ENCODE data around the gene NRP1. TPM values are rescaled to one million over a fixed set of nuclear protein-coding genes. Genes with fewer than 3 reads are reported as not detected.

The NRP1 gene
- polyA plus RNA-seq, 2 of the 4 experiments (the other 2 are of a cell fraction) = 121 to 259 TPM

DNA sequence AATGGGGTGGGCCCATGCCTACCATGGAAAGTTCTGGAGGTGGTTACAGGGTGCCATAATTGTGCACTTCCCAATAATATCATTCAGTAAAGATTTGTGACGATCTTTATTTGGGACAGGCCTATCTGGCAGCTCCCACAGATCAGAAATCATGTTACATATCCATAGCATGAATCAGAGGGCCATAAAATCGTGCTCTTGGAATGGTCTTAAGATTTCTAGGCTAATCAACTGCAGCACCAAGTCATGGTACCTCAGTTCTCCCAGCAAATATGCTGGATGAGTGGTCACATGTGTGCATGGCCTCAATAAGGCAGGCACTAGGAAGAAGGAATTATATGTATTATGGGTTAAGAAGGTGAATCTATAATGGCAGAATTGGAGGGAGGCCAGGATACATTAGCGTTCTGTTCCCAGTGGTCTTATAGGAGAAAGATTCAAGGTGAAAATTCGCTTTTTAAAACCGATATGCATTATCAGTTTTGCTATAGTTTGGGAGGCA lies 134.7 kb downstream of the NRP1 start:
- ChIA-PET CTCF (interaction anchor here (0.6 kb wide), 1 partner anchor 90 kb away, joined by 3 read pairs; no protein-coding TSS in a partner anchor), POLR2A (no interaction called here)
- no peak overlapping the region for H3K4me3 ChIP-seq
- no peaks in the 10 kb centered on the region for H3K9me3 ChIP-seq
- no peak for ATAC-seq
- no peak overlapping the region for H3K4me2 ChIP-seq
- WGBS (ENCODE audit: missing lambda C conversion rate) = 80% methylated on average over 5 of the region's 5 CpGs
- TF ChIP-seq ZFP36 (IDR thresholded peaks at IDR 0.05; ENCODE audit: borderline replicate concordance, partially characterized antibody) (no peak), HEYL (CRISPR knock-in tag; IDR thresholded peaks at IDR 0.05) (no peak), CHD2 (IDR thresholded peaks at IDR 0.05; ENCODE audit: low read length, partially characterized antibody) (no peak), EHMT2 (IDR thresholded peaks at IDR 0.05; ENCODE audit: low read depth) (no peak), CBX8 (IDR thresholded peaks at IDR 0.05) (no peak), KDM5A (IDR thresholded peaks at IDR 0.05) (no peak), CHD4 (IDR thresholded peaks at IDR 0.05; ENCODE audit: borderline replicate concordance) (no peak), HDAC2 (IDR thresholded peaks at IDR 0.05) (no peak), EHF (CRISPR knock-in tag; IDR thresholded peaks at IDR 0.05) (no peak)
- no peak for DNase-seq (ENCODE audit: low read depth in 1 of 2, low spot score in 1 of 2)
- FAIRE-seq = no peak
- H3K4me1 ChIP-seq = peaks cover 62% of the 10 kb centered on the region
- H3K27ac ChIP-seq = peak overlapping the region; percentile 2 to 82; a peak in 3 of 6 replicates

DNA sequence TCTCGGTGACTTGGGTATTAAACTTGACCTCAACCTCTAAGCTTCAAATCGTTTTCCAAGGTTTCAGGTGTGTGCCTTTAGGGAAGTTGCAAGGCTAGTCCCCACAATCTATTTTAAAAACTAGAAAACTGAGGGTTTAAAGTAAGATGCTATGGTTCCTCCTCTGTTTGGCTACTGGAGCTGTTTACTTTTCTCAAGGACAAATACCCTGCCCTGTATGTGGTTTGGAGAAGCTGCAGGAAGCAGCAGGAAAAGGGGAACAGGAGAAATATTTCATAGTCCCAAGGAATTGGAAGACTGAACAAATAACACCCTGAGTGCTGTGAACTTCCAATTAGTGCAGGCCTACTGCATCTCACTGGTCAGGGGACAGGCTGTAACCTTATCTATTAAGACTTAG lies 135.9 kb downstream of the NRP1 start:
- peak overlapping the region; percentile 73 for H3K4me2 ChIP-seq
- POLR2A ChIA-PET = no interaction called here
- H3K9me3 ChIP-seq = no peaks in the 10 kb centered on the region
- FAIRE-seq (no peak), DNase-seq (ENCODE audit: low read depth in 1 of 2, low spot score in 1 of 2) (peak in 1 of 2 experiments; percentile 36), ATAC-seq (no peak)
- TF ChIP-seq, protein P1, sequence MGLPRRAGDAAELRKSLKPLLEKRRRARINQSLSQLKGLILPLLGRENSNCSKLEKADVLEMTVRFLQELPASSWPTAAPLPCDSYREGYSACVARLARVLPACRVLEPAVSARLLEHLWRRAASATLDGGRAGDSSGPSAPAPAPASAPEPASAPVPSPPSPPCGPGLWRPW (IDR thresholded peaks at IDR 0.05) = no peak
- no peak for TF ChIP-seq NPAS2 (CRISPR knock-in tag; IDR thresholded peaks at IDR 0.05; ENCODE audit: borderline replicate concordance)
- TF ChIP-seq, protein P2, sequence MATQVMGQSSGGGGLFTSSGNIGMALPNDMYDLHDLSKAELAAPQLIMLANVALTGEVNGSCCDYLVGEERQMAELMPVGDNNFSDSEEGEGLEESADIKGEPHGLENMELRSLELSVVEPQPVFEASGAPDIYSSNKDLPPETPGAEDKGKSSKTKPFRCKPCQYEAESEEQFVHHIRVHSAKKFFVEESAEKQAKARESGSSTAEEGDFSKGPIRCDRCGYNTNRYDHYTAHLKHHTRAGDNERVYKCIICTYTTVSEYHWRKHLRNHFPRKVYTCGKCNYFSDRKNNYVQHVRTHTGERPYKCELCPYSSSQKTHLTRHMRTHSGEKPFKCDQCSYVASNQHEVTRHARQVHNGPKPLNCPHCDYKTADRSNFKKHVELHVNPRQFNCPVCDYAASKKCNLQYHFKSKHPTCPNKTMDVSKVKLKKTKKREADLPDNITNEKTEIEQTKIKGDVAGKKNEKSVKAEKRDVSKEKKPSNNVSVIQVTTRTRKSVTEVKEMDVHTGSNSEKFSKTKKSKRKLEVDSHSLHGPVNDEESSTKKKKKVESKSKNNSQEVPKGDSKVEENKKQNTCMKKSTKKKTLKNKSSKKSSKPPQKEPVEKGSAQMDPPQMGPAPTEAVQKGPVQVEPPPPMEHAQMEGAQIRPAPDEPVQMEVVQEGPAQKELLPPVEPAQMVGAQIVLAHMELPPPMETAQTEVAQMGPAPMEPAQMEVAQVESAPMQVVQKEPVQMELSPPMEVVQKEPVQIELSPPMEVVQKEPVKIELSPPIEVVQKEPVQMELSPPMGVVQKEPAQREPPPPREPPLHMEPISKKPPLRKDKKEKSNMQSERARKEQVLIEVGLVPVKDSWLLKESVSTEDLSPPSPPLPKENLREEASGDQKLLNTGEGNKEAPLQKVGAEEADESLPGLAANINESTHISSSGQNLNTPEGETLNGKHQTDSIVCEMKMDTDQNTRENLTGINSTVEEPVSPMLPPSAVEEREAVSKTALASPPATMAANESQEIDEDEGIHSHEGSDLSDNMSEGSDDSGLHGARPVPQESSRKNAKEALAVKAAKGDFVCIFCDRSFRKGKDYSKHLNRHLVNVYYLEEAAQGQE (IDR thresholded peaks at IDR 0.05) = no peak
- no peak for TF ChIP-seq RCOR1 (IDR thresholded peaks at IDR 0.05; ENCODE audit: low read depth, low read length)
- TF ChIP-seq, protein P3, sequence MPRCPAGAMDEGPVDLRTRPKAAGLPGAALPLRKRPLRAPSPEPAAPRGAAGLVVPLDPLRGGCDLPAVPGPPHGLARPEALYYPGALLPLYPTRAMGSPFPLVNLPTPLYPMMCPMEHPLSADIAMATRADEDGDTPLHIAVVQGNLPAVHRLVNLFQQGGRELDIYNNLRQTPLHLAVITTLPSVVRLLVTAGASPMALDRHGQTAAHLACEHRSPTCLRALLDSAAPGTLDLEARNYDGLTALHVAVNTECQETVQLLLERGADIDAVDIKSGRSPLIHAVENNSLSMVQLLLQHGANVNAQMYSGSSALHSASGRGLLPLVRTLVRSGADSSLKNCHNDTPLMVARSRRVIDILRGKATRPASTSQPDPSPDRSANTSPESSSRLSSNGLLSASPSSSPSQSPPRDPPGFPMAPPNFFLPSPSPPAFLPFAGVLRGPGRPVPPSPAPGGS (IDR thresholded peaks at IDR 0.05) = no peak
- no peak for TF ChIP-seq CHD2 (IDR thresholded peaks at IDR 0.05; ENCODE audit: low read length, partially characterized antibody)
- TF ChIP-seq, protein P4, sequence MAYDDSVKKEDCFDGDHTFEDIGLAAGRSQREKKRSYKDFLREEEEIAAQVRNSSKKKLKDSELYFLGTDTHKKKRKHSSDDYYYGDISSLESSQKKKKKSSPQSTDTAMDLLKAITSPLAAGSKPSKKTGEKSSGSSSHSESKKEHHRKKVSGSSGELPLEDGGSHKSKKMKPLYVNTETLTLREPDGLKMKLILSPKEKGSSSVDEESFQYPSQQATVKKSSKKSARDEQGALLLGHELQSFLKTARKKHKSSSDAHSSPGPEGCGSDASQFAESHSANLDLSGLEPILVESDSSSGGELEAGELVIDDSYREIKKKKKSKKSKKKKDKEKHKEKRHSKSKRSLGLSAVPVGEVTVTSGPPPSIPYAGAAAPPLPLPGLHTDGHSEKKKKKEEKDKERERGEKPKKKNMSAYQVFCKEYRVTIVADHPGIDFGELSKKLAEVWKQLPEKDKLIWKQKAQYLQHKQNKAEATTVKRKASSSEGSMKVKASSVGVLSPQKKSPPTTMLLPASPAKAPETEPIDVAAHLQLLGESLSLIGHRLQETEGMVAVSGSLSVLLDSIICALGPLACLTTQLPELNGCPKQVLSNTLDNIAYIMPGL (CRISPR knock-in tag; IDR thresholded peaks at IDR 0.05; ENCODE audit: borderline replicate concordance) = no peak
- TF ChIP-seq ESRRA (IDR thresholded peaks at IDR 0.05; ENCODE audit: borderline replicate concordance, low read length) = no peak
- no peak for TF ChIP-seq ZFP36 (IDR thresholded peaks at IDR 0.05; ENCODE audit: borderline replicate concordance, partially characterized antibody)
- TF ChIP-seq, protein P5, sequence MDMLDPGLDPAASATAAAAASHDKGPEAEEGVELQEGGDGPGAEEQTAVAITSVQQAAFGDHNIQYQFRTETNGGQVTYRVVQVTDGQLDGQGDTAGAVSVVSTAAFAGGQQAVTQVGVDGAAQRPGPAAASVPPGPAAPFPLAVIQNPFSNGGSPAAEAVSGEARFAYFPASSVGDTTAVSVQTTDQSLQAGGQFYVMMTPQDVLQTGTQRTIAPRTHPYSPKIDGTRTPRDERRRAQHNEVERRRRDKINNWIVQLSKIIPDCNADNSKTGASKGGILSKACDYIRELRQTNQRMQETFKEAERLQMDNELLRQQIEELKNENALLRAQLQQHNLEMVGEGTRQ (IDR thresholded peaks at IDR 0.05) = no peak
- no peak for TF ChIP-seq JUN (IDR thresholded peaks at IDR 0.05)
- CTCF ChIA-PET = interaction anchor here (0.6 to 3.3 kb wide), 4 partner anchors 9 to 74 kb away, joined by 3 to 12 read pairs (median 3); no protein-coding TSS in a partner anchor
- peak overlapping the region; percentile 79 to 82 for H3K27ac ChIP-seq
- H3K4me3 ChIP-seq = no peak overlapping the region
- WGBS (ENCODE audit: missing lambda C conversion rate) = 53% methylated on average over 2 of the region's 2 CpGs
- peaks cover 69% of the 10 kb centered on the region for H3K4me1 ChIP-seq
